ENCODE data around the gene P2RY14. TPM values are rescaled to one million over a fixed set of nuclear protein-coding genes. Genes with fewer than 3 reads are reported as not detected.
A peak's percentile ranks its signal among the peaks of the same experiment; 100 is the strongest.

Gene P2RY14
- total RNA-seq, 2 donors from 2014 or later = 0.90 to 1.3 TPM

DNA sequence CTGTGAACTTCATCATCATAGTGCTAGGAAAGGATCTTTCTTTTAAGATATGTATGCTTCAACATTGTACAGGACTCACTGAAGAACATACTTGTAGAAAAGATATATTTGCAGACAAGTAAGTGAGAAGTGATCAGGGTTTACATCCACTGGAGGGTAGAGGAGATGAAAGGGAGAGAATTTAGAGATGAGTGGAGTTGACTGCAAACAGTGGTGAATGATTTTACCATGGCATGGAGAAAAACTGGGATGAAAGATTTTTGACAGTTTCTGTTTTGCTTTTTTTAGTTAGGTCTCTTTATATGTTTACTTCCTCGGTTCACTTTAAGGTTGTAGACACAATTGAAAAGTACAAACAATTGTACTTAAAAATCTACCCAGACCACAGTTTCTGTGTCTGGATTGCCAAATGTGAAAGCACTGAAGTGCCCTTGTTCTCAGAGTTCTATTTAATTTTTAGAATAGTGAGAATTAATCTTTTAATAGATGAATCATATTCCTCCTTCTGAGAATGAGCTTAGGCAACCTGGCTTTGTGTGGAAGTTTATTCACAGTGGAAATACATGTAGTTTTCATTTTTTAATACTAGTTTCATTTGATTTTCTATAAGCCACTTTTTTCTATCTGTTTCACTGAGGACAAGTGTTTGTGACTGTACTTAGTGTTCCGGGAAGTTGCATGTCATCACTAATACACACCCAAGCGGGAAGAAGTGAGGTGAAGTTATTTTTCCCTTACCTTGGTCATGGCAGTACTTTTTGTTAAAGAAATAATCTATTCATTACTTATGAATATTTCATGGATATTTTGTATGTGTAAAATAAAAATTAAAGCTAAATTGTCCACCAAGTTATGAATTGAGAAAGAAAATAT is 73.6 kb downstream of the P2RY14 start:
- peaks cover 34% of the 10 kb centered on the region for H3K4me1 Mint-ChIP-seq
- H3K4me3 Mint-ChIP-seq = peak overlapping the region; percentile 74
- H3K27me3 Mint-ChIP-seq = no peaks in the 10 kb centered on the region

DNA sequence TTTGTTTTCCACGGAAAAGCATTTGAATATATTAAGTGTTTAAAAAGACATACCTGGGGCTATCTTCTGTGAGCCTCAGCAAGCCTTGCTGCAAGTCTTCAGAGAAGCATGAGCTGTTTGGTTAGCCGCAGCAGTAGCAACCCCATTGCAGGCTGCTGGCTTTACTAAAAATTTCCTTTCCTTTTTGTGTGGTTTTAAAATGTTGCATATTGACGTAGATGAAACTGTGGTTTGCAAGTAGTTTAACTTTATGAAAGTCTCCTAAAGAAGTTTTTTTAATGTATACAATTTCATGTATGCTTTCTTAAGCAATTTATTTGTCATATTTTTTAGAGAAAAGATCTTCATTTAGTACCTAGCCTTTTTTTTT is 75.3 kb downstream of the P2RY14 start, which contains the start of gene GPR171:
Gene GPR171 (minus strand): TSS at position 166 of the 370 bp plus-strand sequence. CDS start 3,830 bp downstream, outside the sequence.
- Mint-ChIP-seq H3K4me3 (peak within 1 kb of the TSS; percentile 89), H3K27ac (peak within 1 kb of the TSS; percentile 96), H3K4me1 (peaks cover 30% of the 10 kb centered on the region), H3K36me3 (ENCODE audit: low read depth) (peaks cover 68% of the 10 kb centered on the region), H3K27me3 (no peaks in the 10 kb centered on the region), H3K9me3 (no peaks in the 10 kb centered on the region)
- ATAC-seq (replicated peaks) = peak; percentile 66

More for the DNA sequence above, 73.6 kb downstream of the P2RY14 start:
- peak; percentile 37 for ATAC-seq (replicated peaks)
- Mint-ChIP-seq H3K36me3 (ENCODE audit: low read depth) (peaks cover 51% of the 10 kb centered on the region), H3K27ac (peak overlapping the region; percentile 96), H3K9me3 (no peaks in the 10 kb centered on the region)

DNA sequence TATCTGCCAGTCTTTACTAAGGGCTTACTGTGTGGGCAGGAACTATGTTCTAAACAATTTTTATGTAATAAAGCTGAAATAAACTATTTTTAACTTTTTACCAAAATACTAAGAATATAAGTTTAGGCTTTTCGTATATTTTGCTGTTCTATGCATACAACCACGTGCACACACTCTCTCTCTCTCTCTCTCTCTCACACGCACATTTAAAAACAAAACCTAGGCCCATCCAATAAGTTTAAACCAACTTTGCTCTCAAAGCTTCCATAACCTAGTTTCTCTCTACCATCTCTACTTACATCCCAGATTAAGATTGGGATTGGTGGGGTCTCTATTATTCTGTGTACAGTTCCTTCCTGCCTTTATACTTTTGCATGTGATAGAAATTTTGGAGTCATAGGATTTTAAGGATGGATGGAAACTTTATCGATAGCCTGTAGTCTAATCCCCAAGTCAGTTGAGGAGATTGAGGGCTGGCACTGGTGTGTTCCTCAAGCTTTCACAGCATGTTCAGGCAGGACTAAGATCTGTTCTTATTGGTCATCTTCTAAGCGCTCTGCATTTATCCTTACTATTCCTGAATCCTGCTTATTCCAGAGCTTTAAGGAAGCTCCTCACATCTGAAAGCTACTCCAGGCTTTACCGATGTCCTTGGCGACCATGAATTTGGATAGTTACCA is 77.2 kb downstream of the P2RY14 start:
- no peaks in the 10 kb centered on the region for H3K9me3 Mint-ChIP-seq
- no peak for ATAC-seq (replicated peaks)

DNA sequence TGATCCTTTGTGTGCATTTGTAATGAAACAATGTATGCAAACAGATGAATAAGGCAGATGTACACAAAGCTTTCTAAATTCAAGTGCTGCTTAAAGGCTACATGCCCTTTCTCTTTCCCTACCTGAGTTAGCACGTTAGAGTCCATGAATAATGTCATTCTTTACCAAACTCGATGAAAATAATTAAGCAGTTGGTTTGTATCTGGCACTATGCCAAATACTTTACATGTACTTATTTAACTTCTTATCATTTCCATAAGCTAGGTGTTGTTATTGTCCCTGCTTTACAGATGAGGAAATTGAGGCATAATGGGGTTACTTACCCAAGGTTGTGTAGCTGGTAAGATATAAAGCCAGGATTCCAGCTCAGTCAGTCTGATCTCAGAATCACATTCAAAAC is 77.8 kb downstream of the P2RY14 start:
- H3K27ac Mint-ChIP-seq = peak overlapping the region; percentile 95
- H3K27me3 Mint-ChIP-seq = no peaks in the 10 kb centered on the region
- peak overlapping the region; percentile 89 for H3K4me3 Mint-ChIP-seq
- peaks cover 22% of the 10 kb centered on the region for H3K4me1 Mint-ChIP-seq
- no peak for ATAC-seq (replicated peaks)
- H3K9me3 Mint-ChIP-seq = no peaks in the 10 kb centered on the region
- peaks cover 76% of the 10 kb centered on the region for H3K36me3 Mint-ChIP-seq (ENCODE audit: low read depth)

More for the DNA sequence above, 77.2 kb downstream of the P2RY14 start:
- peak overlapping the region; percentile 89 for H3K4me3 Mint-ChIP-seq
- H3K36me3 Mint-ChIP-seq (ENCODE audit: low read depth) = peaks cover 74% of the 10 kb centered on the region
- peak overlapping the region; percentile 95 for H3K27ac Mint-ChIP-seq
- H3K4me1 Mint-ChIP-seq = peaks cover 25% of the 10 kb centered on the region
- no peaks in the 10 kb centered on the region for H3K27me3 Mint-ChIP-seq

DNA sequence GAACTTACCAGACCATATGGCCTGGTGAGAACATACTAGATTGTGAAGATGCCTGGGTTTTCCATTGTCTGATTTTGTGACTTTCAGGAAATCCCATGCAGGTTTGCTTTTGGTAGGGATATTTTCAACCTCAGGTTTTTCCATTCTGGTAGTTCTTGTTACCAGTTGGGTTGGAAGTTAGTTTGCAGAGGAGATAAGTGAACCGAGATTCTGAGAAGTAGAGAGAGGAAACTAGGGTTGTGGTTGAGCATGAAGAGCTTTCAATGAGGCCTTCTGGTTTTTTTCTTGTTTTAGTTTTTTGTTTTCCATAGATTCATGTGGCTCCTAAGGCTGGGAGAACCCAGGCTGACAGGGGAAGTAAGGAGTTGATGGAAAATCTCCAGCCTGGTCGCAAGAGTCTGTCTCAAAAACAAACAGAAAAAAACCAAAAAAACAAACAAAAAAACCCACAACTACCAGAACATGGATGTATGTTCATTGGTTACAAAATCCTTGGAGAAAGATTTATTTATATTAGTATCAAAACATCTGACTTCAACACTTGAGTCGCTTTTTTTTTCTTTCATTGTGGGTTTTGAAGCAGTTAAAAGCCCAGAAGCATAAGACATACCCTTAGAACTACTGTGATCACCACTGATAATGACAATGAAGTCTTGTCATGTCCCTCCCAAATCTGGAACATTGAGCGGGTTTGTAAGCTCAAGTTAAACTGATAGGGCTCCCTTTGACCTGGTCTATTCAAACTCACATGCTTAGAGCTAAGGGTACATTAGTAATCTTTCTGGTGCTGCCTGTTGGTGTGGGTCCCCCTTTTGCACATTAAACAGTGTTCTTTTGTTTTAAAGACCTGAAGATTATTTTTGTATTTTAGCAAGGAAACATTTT is 78.5 kb downstream of the P2RY14 start:
- Mint-ChIP-seq H3K9me3 (no peaks in the 10 kb centered on the region), H3K27ac (peak overlapping the region; percentile 95), H3K4me1 (peaks cover 22% of the 10 kb centered on the region), H3K27me3 (no peaks in the 10 kb centered on the region), H3K36me3 (ENCODE audit: low read depth) (peaks cover 69% of the 10 kb centered on the region), H3K4me3 (peak overlapping the region; percentile 89)
- peak; percentile 34 for ATAC-seq (replicated peaks)

DNA sequence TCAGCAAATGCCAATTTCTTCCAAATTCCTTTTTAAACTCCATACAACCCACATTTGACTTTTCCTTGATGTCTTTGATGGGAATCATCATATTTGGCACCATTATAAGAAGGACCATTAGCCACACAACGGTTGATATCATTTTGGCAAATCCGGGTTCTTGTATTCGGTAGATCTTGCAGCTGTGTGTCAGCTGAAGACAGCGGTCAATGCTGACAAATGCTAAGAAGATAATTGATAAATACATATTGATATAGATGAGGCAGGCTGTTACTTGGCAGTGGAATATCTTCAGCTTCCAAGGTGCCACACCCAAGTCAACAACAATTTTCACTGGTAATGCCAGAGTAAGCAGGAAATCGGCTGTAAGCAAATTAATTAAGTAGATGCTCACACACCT is 79.5 kb downstream of the P2RY14 start:
- Mint-ChIP-seq H3K9me3 (no peaks in the 10 kb centered on the region), H3K36me3 (ENCODE audit: low read depth) (peaks cover 72% of the 10 kb centered on the region), H3K27ac (peak overlapping the region; percentile 95), H3K4me1 (peaks cover 14% of the 10 kb centered on the region), H3K27me3 (no peaks in the 10 kb centered on the region), H3K4me3 (peak overlapping the region; percentile 89)
- no peak for ATAC-seq (replicated peaks)

DNA sequence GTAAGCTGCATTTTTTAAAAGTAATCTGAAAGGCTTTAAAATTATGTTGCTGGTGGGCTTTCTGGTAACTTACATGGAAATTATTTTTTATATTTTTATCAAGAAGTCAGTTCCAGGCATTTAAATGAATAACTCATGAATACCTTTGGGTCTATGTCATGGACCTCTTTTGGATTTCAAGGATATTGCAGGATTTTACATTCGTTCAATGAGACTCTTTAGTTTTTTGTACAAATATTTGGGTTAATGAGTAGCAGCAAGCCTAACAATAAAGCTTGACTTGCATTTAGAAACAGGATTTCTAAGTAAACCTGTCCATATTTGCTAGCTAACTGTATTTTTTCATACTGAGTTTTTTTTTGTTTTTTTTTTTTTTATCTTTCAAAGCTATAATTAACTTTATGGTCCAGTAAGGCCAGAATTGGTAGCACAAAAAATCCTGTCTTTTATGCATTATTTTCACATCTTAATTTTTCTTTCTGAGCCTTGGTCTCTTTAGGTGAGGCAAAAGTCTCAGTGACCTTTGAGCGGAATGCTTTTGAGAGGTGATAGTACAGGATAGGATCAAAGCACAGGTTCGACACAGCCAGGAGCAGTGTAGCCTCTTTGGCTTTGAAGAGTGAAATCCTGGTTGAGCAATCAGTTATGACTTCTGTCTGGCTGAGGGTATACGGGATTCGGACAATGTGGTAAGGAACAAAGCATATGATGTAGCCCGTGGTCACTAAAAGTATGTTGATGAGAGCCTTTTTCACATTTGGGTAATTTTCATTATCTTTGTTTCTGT is 80.2 kb downstream of the P2RY14 start:
- Mint-ChIP-seq H3K27ac (peak overlapping the region; percentile 95), H3K27me3 (no peaks in the 10 kb centered on the region), H3K4me3 (peak overlapping the region; percentile 89), H3K4me1 (peaks cover 13% of the 10 kb centered on the region), H3K9me3 (no peaks in the 10 kb centered on the region), H3K36me3 (ENCODE audit: low read depth) (peaks cover 70% of the 10 kb centered on the region)
- ATAC-seq (replicated peaks) = no peak

DNA sequence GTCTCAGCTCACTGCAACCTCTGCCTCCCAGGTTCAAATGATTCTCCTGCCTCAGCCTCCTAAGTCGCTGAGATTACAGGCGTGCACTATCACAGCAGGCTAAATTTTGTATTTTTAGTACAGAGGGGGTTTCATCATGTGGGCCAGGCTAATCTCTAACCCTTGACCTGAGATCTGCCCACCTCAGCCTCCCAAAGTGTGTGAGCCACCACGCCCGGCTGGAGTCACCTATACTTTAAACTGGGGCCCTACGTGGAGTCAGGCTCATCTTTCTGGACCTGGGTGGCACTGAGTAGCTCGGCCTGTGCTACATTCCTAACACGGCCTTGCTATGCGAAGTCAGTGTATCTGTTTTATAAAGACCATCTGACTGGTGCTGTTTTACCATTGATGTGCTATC is 81.1 kb downstream of the P2RY14 start:
- Mint-ChIP-seq H3K4me1 (peaks cover 13% of the 10 kb centered on the region), H3K4me3 (no peak overlapping the region), H3K27ac (no peak overlapping the region), H3K9me3 (no peaks in the 10 kb centered on the region), H3K27me3 (no peaks in the 10 kb centered on the region), H3K36me3 (ENCODE audit: low read depth) (peaks cover 61% of the 10 kb centered on the region)
- ATAC-seq (replicated peaks) = no peak

DNA sequence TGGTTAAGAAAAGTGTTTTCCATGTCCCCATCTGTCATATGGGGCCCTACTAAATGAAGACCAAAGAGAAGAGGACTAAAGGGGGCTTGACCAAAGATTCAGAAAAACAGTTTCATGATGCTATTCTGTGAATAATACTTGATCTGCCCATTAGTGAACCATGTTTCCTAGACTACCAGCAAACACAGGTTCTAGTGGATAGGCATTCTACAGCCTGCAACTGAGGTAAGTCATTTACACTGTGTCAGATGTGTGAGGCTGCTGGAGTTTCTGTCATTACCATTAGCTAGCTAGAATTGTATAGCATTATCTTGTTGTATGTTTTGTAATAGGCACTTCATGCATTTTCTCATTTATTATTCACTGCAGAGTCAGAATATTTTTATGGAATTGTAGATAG is 81.9 kb downstream of the P2RY14 start:
- Mint-ChIP-seq H3K4me1 (peaks cover 14% of the 10 kb centered on the region), H3K27ac (peak overlapping the region; percentile 15), H3K36me3 (ENCODE audit: low read depth) (peaks cover 54% of the 10 kb centered on the region), H3K27me3 (no peaks in the 10 kb centered on the region), H3K4me3 (peak overlapping the region; percentile 31), H3K9me3 (no peaks in the 10 kb centered on the region)
- peak; percentile 31 for ATAC-seq (replicated peaks)

DNA sequence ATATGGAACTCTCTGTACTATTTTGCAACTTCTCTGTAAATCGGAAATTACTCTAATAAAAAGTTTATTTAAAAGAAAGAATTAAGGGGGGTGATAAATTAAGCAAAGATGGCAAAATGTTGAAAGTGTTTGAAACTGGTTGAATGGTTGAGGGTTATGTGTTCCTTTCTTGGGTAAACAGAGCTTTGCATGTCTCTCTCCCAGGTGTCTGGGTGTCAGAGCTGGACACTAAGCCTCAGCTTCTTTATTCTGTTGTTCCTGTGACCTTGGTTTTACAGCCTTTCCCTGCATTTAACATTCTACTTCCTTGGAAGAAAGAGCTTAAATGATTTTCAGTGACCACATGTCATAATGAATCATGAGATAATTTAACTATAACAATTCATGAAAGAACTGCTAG is 82.5 kb downstream of the P2RY14 start:
- no peaks in the 10 kb centered on the region for H3K27me3 Mint-ChIP-seq
- H3K4me3 Mint-ChIP-seq = peak overlapping the region; percentile 31
- H3K9me3 Mint-ChIP-seq = no peaks in the 10 kb centered on the region
- H3K4me1 Mint-ChIP-seq = peaks cover 20% of the 10 kb centered on the region
- peak overlapping the region; percentile 15 for H3K27ac Mint-ChIP-seq
- no peak for ATAC-seq (replicated peaks)
- peaks cover 53% of the 10 kb centered on the region for H3K36me3 Mint-ChIP-seq (ENCODE audit: low read depth)

DNA sequence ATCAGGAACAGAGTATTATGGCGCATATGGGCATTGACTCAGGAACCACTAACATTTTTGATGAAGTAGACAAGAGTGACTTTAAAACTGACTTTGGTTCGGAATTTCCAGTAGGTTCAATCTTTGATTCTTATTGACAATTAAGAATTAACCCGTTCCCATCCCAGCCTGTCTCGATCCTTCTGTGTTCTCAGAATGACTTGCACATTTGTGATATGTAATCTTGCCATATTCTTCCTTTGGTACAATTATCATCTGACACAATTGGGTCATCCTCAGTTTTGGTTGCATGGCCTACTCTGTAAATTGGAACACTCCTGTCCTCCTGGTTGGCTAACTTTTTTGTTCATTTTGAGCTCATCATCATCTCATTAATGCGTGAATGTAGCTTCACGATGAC is 85.8 kb downstream of the P2RY14 start:
- peak; percentile 15 for ATAC-seq (replicated peaks)
- peak overlapping the region; percentile 65 for H3K27ac Mint-ChIP-seq
- H3K9me3 Mint-ChIP-seq = no peaks in the 10 kb centered on the region
- peaks cover 23% of the 10 kb centered on the region for H3K36me3 Mint-ChIP-seq (ENCODE audit: low read depth)
- no peaks in the 10 kb centered on the region for H3K27me3 Mint-ChIP-seq
- peak overlapping the region; percentile 58 for H3K4me3 Mint-ChIP-seq
- peaks cover 29% of the 10 kb centered on the region for H3K4me1 Mint-ChIP-seq

DNA sequence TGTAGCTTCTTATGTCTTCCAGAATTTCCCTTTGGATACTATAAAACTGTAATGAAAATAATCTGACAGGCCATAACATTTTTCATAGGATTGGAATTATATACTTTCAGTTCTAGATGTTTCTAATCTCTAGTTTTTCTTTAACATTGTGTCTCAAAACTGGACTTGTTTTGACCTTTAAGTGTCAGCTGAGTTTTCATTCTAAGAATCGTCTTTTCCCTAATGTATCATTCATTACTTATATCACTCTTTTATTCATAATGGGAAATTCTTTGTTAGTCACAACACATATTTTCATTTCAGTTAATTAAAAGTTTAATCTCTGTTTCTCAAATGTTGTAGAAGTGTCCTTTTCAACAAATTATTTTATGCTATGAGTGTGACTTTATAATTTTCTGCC is 87.2 kb downstream of the P2RY14 start:
- no peaks in the 10 kb centered on the region for H3K9me3 Mint-ChIP-seq
- peak overlapping the region; percentile 76 for H3K4me3 Mint-ChIP-seq
- H3K27me3 Mint-ChIP-seq = no peaks in the 10 kb centered on the region
- H3K4me1 Mint-ChIP-seq = peaks cover 33% of the 10 kb centered on the region
- H3K36me3 Mint-ChIP-seq (ENCODE audit: low read depth) = peaks cover 16% of the 10 kb centered on the region
- peak; percentile 68 for ATAC-seq (replicated peaks)
- H3K27ac Mint-ChIP-seq = peak overlapping the region; percentile 97

DNA sequence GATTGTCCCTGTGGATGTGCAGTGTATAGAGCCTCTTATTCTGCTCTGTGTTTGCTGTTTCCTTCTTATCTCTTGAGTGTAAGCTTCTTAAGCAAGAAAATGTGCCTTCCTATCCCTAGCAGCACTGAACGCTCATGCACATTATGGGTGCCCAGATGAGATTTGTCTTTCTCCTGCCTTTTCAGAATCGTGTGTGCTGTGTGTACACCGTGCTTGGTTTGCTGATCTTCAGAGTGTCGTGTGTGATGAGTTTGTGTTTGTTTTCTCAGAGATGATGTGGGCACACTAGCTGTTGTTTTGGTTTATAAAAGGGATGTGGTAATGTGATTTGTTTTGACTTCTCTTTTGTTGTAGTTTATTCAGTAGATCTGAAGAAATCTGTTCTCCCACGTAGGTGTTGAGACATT is 95.1 kb downstream of the P2RY14 start:
- H3K9me3 Mint-ChIP-seq = no peaks in the 10 kb centered on the region
- H3K4me1 Mint-ChIP-seq = peaks cover 32% of the 10 kb centered on the region
- H3K4me3 Mint-ChIP-seq = peak overlapping the region; percentile 82
- peak; percentile 82 for ATAC-seq (replicated peaks)
- no peaks in the 10 kb centered on the region for H3K27me3 Mint-ChIP-seq
- peak overlapping the region; percentile 84 for H3K27ac Mint-ChIP-seq
- no peaks in the 10 kb centered on the region for H3K36me3 Mint-ChIP-seq (ENCODE audit: low read depth)

Data from activated T-helper 17 cell treated with anti-CD3 and anti-CD28 coated beads, Interleukin-2, amount 50 U/mL, for 72 hours (primary cell).